Vagina (tissue), 2 donors: ENCODE measurements around the gene CAMSAP2. TPM values are rescaled to one million over a fixed set of nuclear protein-coding genes. Genes with fewer than 3 reads are reported as not detected.
A peak's percentile ranks its signal among the peaks of the same experiment; 100 is the strongest.

Experiments
- DNase-seq, 2 donors: peaks; one replicate each; pipeline ENCODE4 v3.0.0-alpha.2; 2017; ENCODE audit errors: extremely low spot score in 2 of 2
- H3K27ac ChIP-seq: fragments of 200-600 bp; sonication (generic); one replicate; pipeline ENCODE4 v1.5.1; 2019
- H3K27me3 ChIP-seq: fragments of 200-600 bp; sonication (generic); one replicate; pipeline ENCODE4 v1.5.1; 2019
- H3K36me3 ChIP-seq, 2 donors: fragments of 200-600 bp; sonication (generic); one replicate each; pipeline ENCODE4 v1.5.1; 2017 to 2019
- H3K4me1 ChIP-seq: fragments of 200-600 bp; sonication (generic); one replicate; pipeline ENCODE4 v1.5.1; 2019
- H3K4me3 ChIP-seq, 2 donors: fragments of 200-600 bp; sonication (generic); 1 replicate in 1 of 2; 2 replicates in 1 of 2; pipeline ENCODE4 v1.5.1; 2016 to 2019
- H3K9me3 ChIP-seq: fragments of 200-600 bp; sonication (generic); one replicate; pipeline ENCODE4 v1.5.1; 2019
- POLR2A ChIP-seq, 2 donors: fragments of 450-650 bp; IDR thresholded peaks; one replicate each; pipeline ENCODE4 v1.6.1; 2017; ENCODE audit warnings: antibody characterized with exemption in 2 of 2, mild to moderate bottlenecking in 2 of 2, moderate library complexity in 2 of 2
- POLR2AphosphoS5 ChIP-seq, 2 donors: sonication (generic); formaldehyde crosslinking; IDR thresholded peaks; one replicate each; pipeline ENCODE4 v1.9.0; 2017; ENCODE audit warnings: antibody characterized with exemption in 2 of 2, mild to moderate bottlenecking in 2 of 2, low read depth in 1 of 2; ENCODE audit not compliant: insufficient read depth in 1 of 2
- intact Hi-C: fragments of 100-400 bp; cut with DNase I; formaldehyde crosslinking; loops from one replicate; pipeline ENCODE4 v1.15.1; 2023
- total RNA-seq: library from RNA; depleted of rRNA; stranded (reverse); fragments of >200 nt; gene quantifications from one replicate; pipeline ENCODE4 v1.2.3, GENCODE V29; 2016
- TF ChIP-seq, protein P1 (sequence below), 3 experiments: fragments of 450-650 bp in 2 of 3; fragments of 200-600 bp in 1 of 3; sonication (generic) in 1 of 3; IDR thresholded peaks; one replicate each; pipeline ENCODE4 v1.5.1; 2017 to 2019; ENCODE audit warnings: antibody characterized with exemption in 3 of 3, mild to moderate bottlenecking in 2 of 3, moderate library complexity in 2 of 3

CAMSAP2 gene
- total RNA-seq, 1 donor from 2014 or later, result 30.0 TPM

DNA sequence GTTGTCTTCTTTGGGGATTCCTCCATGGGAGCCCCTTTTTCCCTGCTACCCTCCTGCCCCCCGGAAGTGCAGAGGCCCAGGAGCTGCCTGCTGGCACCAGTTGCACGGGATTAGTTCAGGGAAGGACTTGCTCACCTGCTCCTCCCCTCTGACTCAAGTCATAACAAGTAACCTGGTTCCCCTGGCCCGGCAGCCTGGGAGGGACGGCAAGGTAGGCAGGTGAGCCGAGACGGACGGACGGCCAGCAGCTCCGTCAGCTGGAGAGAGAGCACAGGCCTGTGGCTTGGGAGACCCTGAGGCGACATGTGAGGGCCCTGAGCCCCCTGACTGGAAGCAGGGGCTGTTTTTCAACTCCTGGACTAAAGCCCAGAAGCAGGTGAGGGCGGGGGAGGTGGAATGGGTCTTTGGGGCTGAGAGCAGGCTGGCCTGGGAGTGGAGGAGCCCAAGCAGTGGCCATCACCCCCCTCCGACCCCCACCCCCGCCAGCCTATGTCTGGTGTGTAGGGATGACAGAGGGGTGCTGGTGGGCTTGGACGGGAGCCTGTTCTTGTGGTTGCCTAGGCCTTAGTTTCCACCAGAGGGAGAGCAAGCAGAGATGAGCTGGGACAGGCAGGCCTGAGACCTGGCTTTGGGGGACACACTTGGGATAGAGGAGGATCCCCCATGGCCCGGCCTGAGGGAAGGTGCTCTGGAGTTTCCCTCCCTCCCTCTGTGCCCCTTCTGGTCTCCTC is 156.2 kb downstream of the CAMSAP2 start, which contains the start of gene INAVA:
Gene INAVA, plus strand, starts transcription at position 189 of the 731 bp plus-strand sequence. CDS start 3,501 bp downstream, outside the sequence.
- Histone ChIP-seq H3K27ac (peak within 1 kb of the TSS; percentile 72), H3K27me3 (no peaks in the 10 kb centered on the region), H3K9me3 (no peaks in the 10 kb centered on the region), H3K36me3 (no peaks in the 10 kb centered on the region), H3K4me3 (peak within 1 kb of the TSS in 1 of 2 donors; percentile 49), H3K4me1 (peaks cover 44% of the 10 kb centered on the region)
- DNase-seq, result no peak
- intact Hi-C loops, result no loop called here
- TF ChIP-seq, protein P1, sequence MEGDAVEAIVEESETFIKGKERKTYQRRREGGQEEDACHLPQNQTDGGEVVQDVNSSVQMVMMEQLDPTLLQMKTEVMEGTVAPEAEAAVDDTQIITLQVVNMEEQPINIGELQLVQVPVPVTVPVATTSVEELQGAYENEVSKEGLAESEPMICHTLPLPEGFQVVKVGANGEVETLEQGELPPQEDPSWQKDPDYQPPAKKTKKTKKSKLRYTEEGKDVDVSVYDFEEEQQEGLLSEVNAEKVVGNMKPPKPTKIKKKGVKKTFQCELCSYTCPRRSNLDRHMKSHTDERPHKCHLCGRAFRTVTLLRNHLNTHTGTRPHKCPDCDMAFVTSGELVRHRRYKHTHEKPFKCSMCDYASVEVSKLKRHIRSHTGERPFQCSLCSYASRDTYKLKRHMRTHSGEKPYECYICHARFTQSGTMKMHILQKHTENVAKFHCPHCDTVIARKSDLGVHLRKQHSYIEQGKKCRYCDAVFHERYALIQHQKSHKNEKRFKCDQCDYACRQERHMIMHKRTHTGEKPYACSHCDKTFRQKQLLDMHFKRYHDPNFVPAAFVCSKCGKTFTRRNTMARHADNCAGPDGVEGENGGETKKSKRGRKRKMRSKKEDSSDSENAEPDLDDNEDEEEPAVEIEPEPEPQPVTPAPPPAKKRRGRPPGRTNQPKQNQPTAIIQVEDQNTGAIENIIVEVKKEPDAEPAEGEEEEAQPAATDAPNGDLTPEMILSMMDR (IDR thresholded peaks at IDR 0.05), result no peak
- peak; percentile 30 to 72 for TF ChIP-seq POLR2AphosphoS5 (IDR thresholded peaks at IDR 0.05; ENCODE audit: insufficient read depth in 1 of 2, low read depth in 1 of 2)
- no peak for TF ChIP-seq POLR2A (IDR thresholded peaks at IDR 0.05)

DNA sequence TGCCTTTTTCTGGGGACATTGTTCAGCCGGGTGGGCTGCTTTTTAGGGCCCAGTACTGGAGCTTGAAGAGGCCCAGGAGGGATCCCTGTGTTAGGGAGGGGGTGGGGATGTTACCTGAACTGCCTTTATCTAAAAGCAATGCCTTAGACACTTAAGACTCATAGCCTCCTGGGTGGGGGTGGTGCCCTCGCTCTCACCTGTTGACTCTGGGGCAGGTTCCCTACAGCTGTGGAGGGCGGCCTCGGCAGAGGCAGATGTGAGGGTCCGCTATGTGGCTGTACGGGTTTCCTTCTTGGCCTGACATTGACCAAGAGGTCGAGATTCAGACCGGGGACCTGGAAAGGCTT is 156.7 kb downstream of the CAMSAP2 start:
- H3K27ac ChIP-seq, result peak overlapping the region; percentile 72
- DNase-seq, result no peak
- H3K36me3 ChIP-seq, result no peaks in the 10 kb centered on the region
- H3K4me1 ChIP-seq, result peaks cover 41% of the 10 kb centered on the region
- no peaks in the 10 kb centered on the region for H3K27me3 ChIP-seq
- peak overlapping the region in 1 of 2 donors; percentile 49 for H3K4me3 ChIP-seq
- intact Hi-C loops, result no loop called here
- TF ChIP-seq POLR2A (IDR thresholded peaks at IDR 0.05) (no peak), POLR2AphosphoS5 (IDR thresholded peaks at IDR 0.05; ENCODE audit: insufficient read depth in 1 of 2, low read depth in 1 of 2) (no peak)
- TF ChIP-seq, protein P1 (IDR thresholded peaks at IDR 0.05), result no peak
- no peaks in the 10 kb centered on the region for H3K9me3 ChIP-seq

DNA sequence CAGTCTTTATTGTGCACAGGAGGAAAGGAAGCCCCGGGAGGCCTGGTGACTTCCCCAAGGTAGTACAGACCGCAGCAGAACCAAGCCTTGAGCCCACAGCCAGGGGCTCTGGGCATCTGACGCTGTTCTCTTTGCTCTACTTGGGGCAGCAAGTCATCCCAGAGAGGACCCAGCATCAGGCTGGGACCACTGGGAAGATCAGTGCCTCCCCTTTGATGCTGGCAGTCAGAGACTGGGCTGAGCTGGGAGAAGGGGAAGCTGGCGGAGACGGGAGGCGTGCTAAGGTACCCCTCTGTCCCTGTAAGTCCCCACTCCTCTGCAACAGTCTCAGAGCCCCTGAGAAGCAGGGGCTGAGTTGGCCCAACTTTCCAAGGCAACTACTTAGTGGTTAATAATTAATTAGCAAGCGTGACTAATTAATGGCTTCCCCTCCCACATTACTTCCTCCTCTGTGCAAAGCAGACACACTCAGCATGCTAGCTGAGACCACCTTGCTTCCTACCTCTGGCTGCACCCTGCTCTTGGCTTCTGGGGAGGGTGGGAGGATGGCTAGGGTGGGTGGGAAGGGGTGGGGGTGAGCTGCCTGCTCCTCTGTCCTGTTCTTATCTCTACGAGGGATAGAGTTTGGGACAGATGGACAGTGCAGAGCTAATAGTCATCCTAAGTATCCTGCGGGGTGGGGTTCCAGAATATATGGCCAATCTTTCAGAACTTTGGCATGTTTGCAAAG is 157.3 kb downstream of the CAMSAP2 start:
- intact Hi-C loops, result no loop called here
- Histone ChIP-seq H3K9me3 (no peaks in the 10 kb centered on the region), H3K27me3 (no peaks in the 10 kb centered on the region), H3K36me3 (no peaks in the 10 kb centered on the region), H3K4me1 (peaks cover 35% of the 10 kb centered on the region), H3K27ac (peak overlapping the region; percentile 72), H3K4me3 (peak overlapping the region in 1 of 2 donors; percentile 49)
- TF ChIP-seq, protein P1 (IDR thresholded peaks at IDR 0.05), result no peak
- no peak for TF ChIP-seq POLR2AphosphoS5 (IDR thresholded peaks at IDR 0.05; ENCODE audit: insufficient read depth in 1 of 2, low read depth in 1 of 2)
- TF ChIP-seq POLR2A (IDR thresholded peaks at IDR 0.05), result no peak
- no peak for DNase-seq

DNA sequence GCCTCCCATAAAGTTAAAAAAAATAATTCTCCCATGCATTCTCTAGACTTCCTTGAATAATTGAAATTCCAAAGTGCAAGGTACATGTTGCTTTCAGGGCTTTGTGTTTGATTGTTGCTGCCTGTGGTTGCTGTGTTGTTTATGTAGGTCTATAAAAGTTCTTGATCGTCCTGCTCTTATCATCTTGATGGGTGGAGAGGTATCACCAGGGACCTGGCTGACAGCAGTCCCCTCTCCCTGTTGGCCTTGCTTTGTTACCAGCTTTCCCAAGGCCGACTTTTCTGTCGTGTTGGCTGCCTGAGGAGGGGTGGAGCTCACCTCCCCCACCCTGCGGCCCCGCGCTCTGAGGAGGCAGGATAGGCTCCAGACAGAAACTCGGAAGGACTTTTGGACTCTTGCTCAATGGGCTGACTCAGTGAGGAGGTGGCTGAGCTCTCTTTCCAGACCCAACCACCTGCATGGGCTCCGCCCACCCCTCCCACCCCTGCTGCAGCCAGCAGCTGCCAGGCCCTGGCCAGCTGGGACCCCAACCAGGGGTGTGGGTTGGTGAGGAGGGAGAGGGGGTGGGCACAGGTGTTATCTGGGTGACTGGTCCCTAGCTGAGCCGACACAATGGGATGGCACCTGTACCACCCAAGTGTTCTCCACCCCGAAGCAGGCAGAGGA is 158.0 kb downstream of the CAMSAP2 start:
- Histone ChIP-seq H3K36me3 (no peaks in the 10 kb centered on the region), H3K4me3 (peak overlapping the region in 1 of 2 donors; percentile 49), H3K27me3 (no peaks in the 10 kb centered on the region), H3K9me3 (no peaks in the 10 kb centered on the region), H3K27ac (peak overlapping the region; percentile 72), H3K4me1 (peaks cover 28% of the 10 kb centered on the region)
- intact Hi-C loops, result no loop called here
- TF ChIP-seq POLR2A (IDR thresholded peaks at IDR 0.05) (no peak), POLR2AphosphoS5 (IDR thresholded peaks at IDR 0.05; ENCODE audit: insufficient read depth in 1 of 2, low read depth in 1 of 2) (peak; percentile 43 to 46)
- TF ChIP-seq, protein P1 (IDR thresholded peaks at IDR 0.05), result no peak
- DNase-seq, result no peak
